Brain microvascular endothelial cell (primary cell): ENCODE measurements around the gene COL23A1.

Experiments
- DNase-seq: peaks from one replicate; pipeline ENCODE4 v3.0.0-alpha.2; 2020
- H3K27ac ChIP-seq: fragments of 250-450 bp; sonication (Bioruptor Pico); 2 replicates; pipeline ENCODE4 v1.5.1; 2020; ENCODE audit warnings: mild to moderate bottlenecking, moderate library complexity
- H3K27me3 ChIP-seq: fragments of 250-450 bp; sonication (Bioruptor Pico); replicated peaks from 2 replicates; pipeline ENCODE4 v1.5.1; 2020; ENCODE audit warnings: mild to moderate bottlenecking
- H3K36me3 ChIP-seq: fragments of 250-450 bp; sonication (Bioruptor Pico); replicated peaks from 2 replicates; pipeline ENCODE4 v1.5.1; 2020; ENCODE audit warnings: mild to moderate bottlenecking
- H3K4me3 ChIP-seq: 2 replicates; pipeline ENCODE4 v1.5.1; 2011; ENCODE audit warnings: low read depth, mild to moderate bottlenecking, control low read depth, low read length, moderate library complexity
- in situ Hi-C: cut with HindIII; loops from 2 replicates; pipeline ENCODE4 v1.10.0; 2017; ENCODE audit warnings: low sequenced_read_pairs, low pct_ligation_motif_present
- TF ChIP-seq, protein P1 (sequence below): IDR thresholded peaks from 2 replicates; pipeline ENCODE4 v1.5.1; 2011; ENCODE audit warnings: low read depth, mild to moderate bottlenecking, moderate library complexity, low read length, control low read depth, inconsistent platforms; ENCODE audit errors: missing control alignments

COL23A1 gene

DNA sequence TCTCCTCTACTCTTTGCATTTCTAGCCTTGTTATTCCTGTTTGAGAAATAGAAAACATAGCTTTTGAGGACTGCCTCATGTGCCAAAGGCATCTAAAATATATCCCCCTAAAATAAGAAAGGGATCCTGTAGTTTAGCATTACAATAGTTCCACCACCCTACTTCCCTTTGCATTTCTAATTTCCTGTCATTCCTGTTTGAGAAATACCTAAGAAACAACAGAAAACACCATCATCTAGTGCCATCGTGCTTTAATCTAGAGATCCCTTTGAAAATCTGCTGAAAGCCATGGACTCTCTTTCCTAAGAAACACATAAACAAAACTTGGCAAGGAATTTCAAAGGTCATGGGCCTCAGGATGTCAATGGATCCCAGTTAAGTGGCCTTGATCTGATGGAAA is 29.2 kb upstream of the COL23A1 start:
- Histone ChIP-seq H3K36me3 (peaks cover 63% of the 10 kb centered on the region), H3K27ac (no peak overlapping the region), H3K4me3 (no peak overlapping the region), H3K27me3 (no peaks in the 10 kb centered on the region)
- in situ Hi-C loops: no loop called here
- TF ChIP-seq, protein P1, sequence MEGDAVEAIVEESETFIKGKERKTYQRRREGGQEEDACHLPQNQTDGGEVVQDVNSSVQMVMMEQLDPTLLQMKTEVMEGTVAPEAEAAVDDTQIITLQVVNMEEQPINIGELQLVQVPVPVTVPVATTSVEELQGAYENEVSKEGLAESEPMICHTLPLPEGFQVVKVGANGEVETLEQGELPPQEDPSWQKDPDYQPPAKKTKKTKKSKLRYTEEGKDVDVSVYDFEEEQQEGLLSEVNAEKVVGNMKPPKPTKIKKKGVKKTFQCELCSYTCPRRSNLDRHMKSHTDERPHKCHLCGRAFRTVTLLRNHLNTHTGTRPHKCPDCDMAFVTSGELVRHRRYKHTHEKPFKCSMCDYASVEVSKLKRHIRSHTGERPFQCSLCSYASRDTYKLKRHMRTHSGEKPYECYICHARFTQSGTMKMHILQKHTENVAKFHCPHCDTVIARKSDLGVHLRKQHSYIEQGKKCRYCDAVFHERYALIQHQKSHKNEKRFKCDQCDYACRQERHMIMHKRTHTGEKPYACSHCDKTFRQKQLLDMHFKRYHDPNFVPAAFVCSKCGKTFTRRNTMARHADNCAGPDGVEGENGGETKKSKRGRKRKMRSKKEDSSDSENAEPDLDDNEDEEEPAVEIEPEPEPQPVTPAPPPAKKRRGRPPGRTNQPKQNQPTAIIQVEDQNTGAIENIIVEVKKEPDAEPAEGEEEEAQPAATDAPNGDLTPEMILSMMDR: no peak
- DNase-seq: no peak

DNA sequence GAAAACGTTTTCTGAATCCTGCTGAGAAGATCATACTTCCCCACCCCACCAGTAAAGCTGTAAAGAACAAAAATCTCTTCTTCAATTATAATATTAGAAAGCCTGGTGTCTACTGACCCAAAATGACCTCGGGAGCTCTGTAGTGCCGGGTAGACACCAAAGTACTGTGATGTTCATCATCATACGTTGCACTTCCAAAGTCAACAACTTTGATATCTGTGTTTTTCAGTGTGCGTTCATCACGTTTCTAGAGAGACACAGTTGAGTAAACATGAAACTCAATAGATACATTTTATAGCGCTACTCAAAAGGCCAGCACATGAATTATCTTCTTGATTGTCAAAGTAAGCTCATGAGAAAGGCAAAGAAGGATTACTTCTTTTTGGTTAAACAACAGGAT is 22.1 kb upstream of the COL23A1 start:
- in situ Hi-C loops: no loop called here
- TF ChIP-seq, protein P1: no peak
- Histone ChIP-seq H3K27ac (no peak overlapping the region), H3K36me3 (peaks cover 73% of the 10 kb centered on the region), H3K27me3 (no peaks in the 10 kb centered on the region), H3K4me3 (no peak overlapping the region)
- no peak for DNase-seq

DNA sequence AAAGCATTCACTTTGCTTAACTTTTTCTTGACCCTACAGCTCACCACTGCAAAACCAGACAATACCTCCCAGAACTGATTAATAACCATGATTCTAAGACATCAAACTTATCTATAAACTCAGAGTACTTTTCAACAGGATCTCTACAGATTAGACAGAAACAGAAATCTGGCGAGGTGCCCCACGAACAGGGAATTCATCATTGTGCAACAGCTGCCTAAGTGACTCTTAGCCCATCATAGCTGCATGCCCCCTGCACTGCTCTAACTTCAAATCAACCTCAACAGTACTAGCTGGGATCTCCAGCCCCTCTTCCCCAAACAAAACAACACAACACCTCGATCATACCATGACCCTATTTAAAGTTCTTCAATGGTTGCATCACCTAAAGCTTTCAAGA is 16.1 kb upstream of the COL23A1 start:
- in situ Hi-C loops: no loop called here
- no peak overlapping the region for H3K4me3 ChIP-seq
- H3K27ac ChIP-seq: no peak overlapping the region
- H3K36me3 ChIP-seq: peaks cover 65% of the 10 kb centered on the region
- DNase-seq: no peak
- no peaks in the 10 kb centered on the region for H3K27me3 ChIP-seq
- TF ChIP-seq, protein P1: no peak

DNA sequence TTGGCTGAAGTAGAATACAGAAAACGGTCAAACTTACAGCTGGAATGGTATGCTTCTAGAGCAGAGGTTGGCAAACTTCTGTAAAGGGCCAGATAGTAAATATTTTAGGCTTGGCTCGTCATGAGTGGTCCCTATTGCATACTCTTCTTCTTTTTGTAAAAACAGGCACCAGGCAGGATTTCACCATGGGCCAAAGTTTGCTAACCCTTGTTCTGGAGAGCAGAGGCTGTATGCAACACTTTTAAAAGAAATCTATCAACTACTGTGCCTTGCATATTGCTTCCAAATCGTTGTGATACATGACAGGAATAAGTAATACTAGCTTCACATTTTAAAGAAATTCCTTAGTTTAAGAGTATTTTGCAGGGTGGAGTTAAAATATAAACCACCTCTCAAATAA is 15.6 kb upstream of the COL23A1 start:
- TF ChIP-seq, protein P1: no peak
- Histone ChIP-seq H3K4me3 (no peak overlapping the region), H3K36me3 (peaks cover 64% of the 10 kb centered on the region), H3K27me3 (no peaks in the 10 kb centered on the region), H3K27ac (no peak overlapping the region)
- no peak for DNase-seq
- in situ Hi-C loops: no loop called here

DNA sequence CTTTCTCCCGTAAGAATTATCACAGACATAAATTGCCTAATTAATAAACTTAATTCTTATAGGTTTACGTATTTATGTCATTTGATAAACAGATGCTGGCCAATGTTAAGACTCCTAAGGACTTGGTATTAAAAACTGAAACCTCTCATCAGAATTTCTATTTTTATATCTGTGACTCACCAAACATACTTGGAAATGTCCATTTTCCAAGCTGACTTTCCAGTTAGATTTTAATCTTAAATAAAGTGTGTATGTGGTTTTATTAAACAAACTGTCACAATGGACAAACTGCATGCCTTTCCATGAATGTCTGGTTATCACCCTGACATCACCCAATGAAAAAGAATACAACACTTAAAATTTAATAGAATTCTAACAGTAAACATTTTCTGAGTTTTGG is 12.6 kb upstream of the COL23A1 start:
- in situ Hi-C loops: no loop called here

DNA sequence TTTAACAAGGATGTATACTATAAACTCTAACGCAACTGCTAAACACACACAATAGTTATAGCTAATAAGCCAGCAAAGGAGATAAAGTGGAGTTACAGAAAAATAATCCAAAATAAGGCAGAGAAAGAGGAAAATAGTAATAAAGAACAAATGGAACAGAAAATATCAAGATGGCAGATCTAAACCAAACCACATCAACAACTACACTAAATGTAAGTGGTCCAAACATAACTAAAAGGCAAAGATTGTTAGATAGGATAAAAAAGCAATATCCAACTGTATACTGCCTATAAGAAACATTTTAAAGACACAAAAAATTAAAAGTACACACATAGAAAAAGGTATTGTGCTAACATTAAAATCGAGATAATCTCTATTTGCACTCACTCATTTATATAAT is 5.6 kb upstream of the COL23A1 start:
- H3K27ac ChIP-seq: no peak overlapping the region
- TF ChIP-seq, protein P1: no peak
- H3K27me3 ChIP-seq: no peaks in the 10 kb centered on the region
- in situ Hi-C loops: no loop called here
- H3K4me3 ChIP-seq: no peak overlapping the region
- DNase-seq: no peak
- peaks cover 4% of the 10 kb centered on the region for H3K36me3 ChIP-seq

More for the DNA sequence above, 12.6 kb upstream of the COL23A1 start:
- H3K27me3 ChIP-seq: no peaks in the 10 kb centered on the region
- no peak overlapping the region for H3K4me3 ChIP-seq
- TF ChIP-seq, protein P1: no peak
- H3K36me3 ChIP-seq: peaks cover 49% of the 10 kb centered on the region
- H3K27ac ChIP-seq: no peak overlapping the region
- no peak for DNase-seq
